RCC 7860 (cell line): ENCODE data around the gene RAB36.
"Not testable (repeated sequence)": the region's sequence is repeated elsewhere in the genome, so short reads cannot be mapped to it uniquely, and the experiment has no call there.

Source experiments
- DNase-seq: peaks from one replicate; pipeline ENCODE4 v3.0.0-alpha.2; 2015; ENCODE audit warnings: low spot score
- FAIRE-seq: peaks from 2 replicates; lab custom pipeline; 2012; peaks lifted over from hg19 to GRCh38; lab: Jason Lieb, UNC

Gene RAB36

GRCh38 chr22:23136991-23137390, 8.3 kb upstream of the RAB36 start:
- DNase-seq, FAIRE-seq: not testable (repeated sequence)

DNA sequence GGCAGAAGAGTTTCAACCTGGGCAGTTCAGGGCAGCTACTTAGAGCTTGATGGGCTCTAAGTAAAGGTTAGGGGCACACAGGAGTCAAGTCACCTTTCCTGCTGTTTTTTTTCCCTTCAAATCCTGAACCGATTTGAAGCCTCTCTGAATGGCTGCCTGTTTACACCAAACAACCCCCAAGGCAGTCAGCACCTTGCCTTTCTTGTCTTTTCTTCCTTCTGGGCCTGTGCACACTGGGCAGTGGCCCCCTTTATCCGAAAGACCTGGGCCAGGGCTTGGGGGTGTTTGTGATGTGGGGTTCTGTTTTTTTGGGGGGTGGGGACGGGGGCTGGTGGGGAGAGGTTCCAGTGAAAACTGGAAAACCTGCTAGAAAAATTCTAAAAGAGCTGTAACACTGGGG, 7.8 kb upstream of the RAB36 start:
- no peak for FAIRE-seq

GRCh38 chr22:23137905-23138561, 7.2 kb upstream of the RAB36 start:
- no peak for FAIRE-seq
- DNase-seq: no peak

More for the DNA sequence above, 7.8 kb upstream of the RAB36 start:
- no peak for DNase-seq

DNA sequence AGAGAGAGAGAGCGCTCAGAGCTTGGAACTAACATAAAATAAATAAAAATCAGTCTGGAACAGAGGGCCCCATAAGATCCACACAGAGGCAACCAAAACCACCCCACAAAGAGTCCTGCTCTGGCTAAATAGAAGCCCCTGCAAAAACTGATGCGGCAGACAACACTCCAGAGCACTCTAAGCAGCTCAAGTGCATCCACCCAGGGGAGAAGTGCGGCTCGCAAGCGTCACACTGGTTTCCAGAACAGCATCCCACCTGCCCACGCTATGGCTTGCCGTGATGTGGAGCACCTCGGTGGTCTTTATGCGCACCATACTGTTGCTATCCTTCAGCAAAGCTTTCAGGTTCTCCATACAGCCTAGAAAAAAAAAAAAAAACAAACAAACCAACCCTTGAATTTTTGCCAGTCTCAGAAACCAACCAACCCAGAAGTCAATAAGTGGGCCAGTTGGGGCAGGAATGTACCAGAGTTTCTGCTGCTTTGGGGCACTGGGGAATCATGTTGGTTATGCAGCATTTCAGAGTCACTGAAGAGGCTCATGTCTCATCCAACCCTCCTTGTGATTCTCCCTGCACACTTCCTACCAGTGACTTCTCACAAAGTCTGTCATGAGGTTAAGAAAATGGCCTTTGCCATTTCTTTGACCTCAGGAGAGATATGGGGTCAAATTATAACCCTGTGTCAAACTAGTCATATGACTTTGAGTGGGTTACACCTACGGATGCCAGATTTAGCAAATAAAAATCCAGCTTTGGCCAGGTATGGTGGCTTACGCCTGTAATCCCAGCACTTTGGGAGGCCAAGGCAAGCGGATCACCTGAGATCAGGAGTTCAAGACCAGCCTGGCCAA, 6.5 kb upstream of the RAB36 start:
- FAIRE-seq (no peak), DNase-seq (no peak)

DNA sequence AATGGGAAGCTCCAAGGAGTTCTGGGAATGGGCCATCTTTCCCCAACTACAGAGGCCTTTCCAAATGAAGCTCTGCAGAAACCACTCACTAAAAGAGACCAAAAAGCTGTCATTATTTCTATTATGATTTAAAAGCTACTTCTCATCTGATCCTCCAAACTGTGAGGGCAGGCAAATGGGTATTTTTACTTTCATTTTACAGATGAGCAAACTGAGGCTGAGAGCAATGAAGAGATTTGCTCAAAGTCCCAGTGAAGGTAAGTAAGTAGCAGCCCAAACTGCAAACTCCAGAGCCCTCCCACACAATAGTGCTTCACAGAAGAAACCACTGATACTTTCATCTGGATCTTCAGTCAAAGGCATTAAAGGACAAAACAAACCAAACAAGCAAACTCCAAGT, 4.9 kb upstream of the RAB36 start:
- DNase-seq: no peak
- no peak for FAIRE-seq

- no peak for DNase-seq
- FAIRE-seq: no peak
These were observed 2.7 kb upstream of the RAB36 start for GRCh38 chr22:23142546-23143105.

- FAIRE-seq: no peak
- DNase-seq: no peak
These were observed 2.2 kb upstream of the RAB36 start for GRCh38 chr22:23143119-23143518.

DNA sequence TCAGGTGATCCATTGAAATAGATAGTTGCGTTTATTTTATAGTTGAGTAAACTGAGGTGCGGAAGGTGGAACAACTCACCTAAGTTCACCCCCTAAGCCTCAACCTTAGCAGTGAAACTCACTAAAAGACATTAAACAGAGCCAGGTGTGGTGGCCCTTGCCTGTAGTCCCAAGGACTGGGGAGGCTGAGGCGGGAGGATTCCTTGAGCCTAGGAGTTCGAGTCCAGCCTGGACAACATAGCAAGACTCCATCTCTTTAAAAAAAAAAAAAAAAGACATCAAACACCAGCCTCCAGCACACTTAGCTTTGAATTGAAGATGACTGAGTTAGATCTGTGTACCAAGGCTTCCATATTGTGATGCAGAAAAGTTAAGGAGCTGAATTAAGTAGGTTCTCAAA, 845 bp upstream of the RAB36 start:
- DNase-seq: no peak
- FAIRE-seq: no peak

DNA sequence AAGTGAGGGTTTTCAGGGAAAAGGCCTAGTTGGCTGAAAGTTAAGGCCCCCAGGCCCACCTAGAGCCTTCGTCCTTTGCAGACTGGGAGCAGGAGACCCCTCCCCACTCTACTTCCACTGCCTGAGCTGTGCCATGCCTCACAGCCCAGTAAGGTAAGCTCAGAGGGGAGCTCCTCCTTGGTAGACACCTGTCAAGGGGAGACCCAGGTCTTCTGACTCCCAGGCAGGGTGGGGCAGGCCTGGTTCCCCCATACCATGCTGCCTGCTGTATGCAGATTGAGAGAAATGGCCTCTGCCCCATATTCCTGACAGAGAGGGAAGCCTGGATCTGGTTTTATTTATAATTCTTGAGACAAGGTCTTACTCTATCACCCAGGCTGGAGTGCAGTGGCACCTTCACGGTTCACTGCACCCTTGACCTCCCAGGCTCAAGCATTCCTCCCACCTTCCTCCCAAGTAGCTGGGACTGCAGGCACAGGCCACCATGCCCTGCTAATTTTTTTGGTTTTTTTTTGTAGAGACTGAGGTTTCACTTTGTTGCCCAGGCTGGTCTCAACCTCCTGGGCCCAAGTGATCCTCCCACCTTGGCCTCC, 697 bp downstream of the RAB36 start:
- DNase-seq: no peak

DNA sequence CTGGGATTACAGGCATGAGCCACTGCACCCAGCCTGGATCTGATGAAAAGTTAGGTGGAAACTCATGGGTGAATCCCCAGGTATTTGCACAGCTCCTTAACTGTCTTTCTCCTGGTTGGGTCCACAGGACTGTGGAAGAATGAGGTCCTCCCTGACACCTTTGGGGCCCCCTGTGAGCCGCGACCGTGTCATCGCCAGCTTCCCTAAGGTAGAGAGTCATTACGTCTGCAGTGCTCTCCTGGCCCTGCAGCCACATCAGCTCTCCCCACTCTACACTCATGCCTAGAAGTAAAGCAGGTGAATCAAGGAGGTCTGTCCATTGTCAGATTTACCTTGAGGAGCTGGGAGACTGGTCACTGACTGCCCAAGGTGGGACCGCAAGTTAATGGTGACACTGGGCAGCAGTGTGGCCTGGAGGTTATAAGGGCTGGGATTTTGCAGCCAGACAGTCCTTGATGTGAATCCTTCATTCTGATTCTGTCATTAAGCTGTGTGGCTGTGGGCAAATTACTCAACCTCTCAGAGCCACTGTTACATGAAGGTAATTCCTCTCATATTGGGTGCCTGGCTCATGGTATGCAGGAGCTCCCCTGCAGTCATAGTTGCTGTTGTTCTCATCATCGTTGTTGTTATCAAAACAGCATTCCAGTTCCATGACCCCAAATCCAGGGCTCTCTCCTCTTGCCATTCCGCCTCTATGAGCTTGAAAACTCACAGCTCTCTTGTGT, 1.4 kb downstream of the RAB36 start:
- no peak for FAIRE-seq

More for the DNA sequence above, 697 bp downstream of the RAB36 start:
- no peak for FAIRE-seq

DNA sequence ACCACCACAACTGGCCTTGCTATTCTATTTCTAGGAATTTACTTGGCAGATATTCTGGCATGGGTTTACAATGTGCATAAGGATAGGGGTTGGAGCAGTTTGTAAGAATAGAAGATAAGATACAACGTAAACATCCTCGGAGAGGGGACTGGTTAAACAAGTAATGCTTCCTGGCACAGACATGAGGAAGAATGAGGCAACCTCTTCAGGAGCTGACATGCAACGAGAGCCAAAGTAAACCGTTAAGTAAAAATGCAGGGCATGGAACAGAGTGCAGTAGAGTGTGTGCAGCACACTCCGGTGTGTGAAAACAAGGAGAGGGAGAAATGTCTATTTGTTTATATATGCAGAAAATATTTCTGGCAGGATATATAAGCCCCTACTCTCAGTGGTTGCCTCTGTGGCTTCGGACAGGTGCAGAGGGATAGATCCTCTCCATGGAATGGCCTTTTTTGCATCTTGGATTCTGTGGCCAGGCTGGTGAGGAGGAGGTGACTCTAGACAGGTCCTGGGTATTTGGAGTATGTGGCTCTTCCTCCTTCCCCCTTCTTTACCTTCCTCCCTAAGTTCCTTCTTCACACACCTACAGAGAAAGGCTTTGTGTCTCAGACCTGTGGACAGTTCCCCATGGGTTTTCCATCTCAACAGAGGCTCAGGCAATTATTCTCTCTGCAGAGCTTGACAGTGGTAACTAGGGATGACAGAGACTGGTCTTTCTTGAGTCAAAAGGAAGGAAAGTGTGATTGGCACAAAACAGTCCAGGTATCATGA, 2.5 kb downstream of the RAB36 start:
- DNase-seq: no peak
- no peak for FAIRE-seq

More for the DNA sequence above, 1.4 kb downstream of the RAB36 start:
- DNase-seq: no peak

DNA sequence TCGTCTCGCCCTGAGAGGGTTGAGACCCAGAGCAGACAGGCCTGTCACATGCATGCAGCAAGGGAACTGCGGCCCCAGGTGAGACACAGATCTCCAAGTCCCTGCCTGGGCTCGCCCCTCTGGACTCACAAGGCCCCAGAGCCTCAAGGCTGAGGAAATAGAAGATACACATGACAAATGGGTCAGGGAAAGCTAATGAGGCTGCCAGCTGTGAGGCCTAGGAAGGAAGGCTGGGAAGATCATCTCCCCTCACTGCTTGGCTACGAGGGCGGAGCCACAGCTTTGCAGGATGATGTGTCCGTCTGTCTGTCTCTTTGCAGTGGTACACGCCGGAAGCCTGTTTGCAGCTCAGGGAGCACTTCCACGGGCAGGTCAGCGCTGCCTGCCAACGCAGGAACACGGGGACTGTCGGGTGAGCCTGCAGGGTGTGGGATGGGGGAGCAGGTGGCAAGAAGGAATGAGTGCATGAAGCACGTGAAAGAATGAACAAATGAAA, 4.5 kb downstream of the RAB36 start:
- DNase-seq (no peak), FAIRE-seq (no peak)

DNA sequence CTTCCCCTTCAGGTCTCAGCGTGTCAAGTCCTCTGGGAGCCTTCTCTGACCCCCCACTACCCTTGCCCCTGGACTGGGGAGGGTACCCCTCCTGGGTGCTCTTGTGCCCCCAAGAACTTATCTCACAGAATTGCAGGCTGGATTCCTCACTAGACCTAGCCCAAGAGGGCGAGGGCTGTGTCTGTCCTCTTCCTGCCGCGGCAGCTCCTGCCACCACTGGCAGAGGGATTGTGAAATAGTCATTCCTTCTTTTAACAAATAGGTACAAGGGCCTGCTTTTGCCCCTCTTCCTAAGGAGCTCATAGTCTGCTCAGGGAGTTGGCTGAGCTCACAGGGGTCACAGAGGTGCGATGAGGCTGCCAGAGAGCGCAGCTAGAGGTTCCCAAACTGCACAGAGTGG, 5.5 kb downstream of the RAB36 start:
- no peak for FAIRE-seq

GRCh38 chr22:23151827-23152226, 6.5 kb downstream of the RAB36 start:
- FAIRE-seq (no peak), DNase-seq (no peak)

More for the DNA sequence above, 5.5 kb downstream of the RAB36 start:
- DNase-seq: no peak

- no peak for DNase-seq
- FAIRE-seq: no peak
These were observed 7.2 kb downstream of the RAB36 start for GRCh38 chr22:23152238-23153114.

- FAIRE-seq (no peak), DNase-seq (no peak)
These were observed 8.7 kb downstream of the RAB36 start for GRCh38 chr22:23153994-23154393.

DNA sequence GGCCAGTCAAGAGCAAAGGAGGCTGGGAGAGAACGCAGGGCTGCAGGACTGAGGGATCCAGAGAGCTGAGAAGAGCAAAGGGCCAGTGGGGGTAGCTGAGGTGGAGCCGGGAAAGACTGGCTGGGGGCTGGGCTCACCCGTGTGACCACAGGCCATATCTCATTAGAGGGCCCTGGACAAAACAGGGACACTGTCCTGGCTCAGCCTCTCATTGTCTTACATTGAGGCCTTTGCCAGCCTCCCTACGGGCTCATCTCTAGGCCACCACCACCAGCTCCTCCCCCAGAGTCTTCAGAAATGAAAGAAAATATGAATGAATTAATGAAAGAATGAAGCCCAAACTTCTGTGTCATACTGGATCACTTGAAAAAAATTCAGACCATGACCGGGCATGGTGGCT, 9.2 kb downstream of the RAB36 start:
- FAIRE-seq (no peak), DNase-seq (no peak)

GRCh38 chr22:23155143-23155542, 9.9 kb downstream of the RAB36 start:
- DNase-seq: no peak
- FAIRE-seq: no peak

- no peak for FAIRE-seq
- DNase-seq: no peak
These were observed 10.6 kb downstream of the RAB36 start for GRCh38 chr22:23155831-23156230.
